Heart right ventricle (tissue), 16 donors: Measurements from ENCODE around the gene VTCN1. TPM values are rescaled to one million over a fixed set of nuclear protein-coding genes. Genes with fewer than 3 reads are reported as not detected.

ENCODE experiments used
- ATAC-seq, 8 donors: fragments of 200-7000 bp; cut with Tn5 transposase; one replicate each; pipeline ENCODE4 v1.9.1; 2020; ENCODE audit warnings: mild to moderate bottlenecking in 8 of 8, moderate library complexity in 8 of 8, moderate number of reproducible peaks in 1 of 8
- DNase-seq, 2 donors: peaks; one replicate each; pipeline ENCODE4 v3.0.0-alpha.2; 2020
- H3K27ac ChIP-seq, 10 donors: fragments of 200-600 bp; sonication (generic) in 2 of 10; one replicate each; pipeline versions ENCODE4 v1.5.0 to v1.8.0; 2020 to 2022; ENCODE audit warnings: mild to moderate bottlenecking in 3 of 10
- H3K27me3 ChIP-seq, 7 donors: fragments of 200-600 bp; one replicate each; pipeline ENCODE4 v1.8.0; 2021 to 2022; ENCODE audit warnings: mild to moderate bottlenecking in 2 of 7
- H3K36me3 ChIP-seq, 9 donors: fragments of 200-600 bp; sonication (generic) in 1 of 9; one replicate each; pipeline versions ENCODE4 v1.5.0 to v1.8.0; 2020 to 2022; ENCODE audit warnings: mild to moderate bottlenecking in 2 of 9
- H3K4me1 ChIP-seq, 9 donors: fragments of 200-600 bp; sonication (generic) in 1 of 9; one replicate each; pipeline versions ENCODE4 v1.5.0 to v1.8.0; 2020 to 2022; ENCODE audit warnings: mild to moderate bottlenecking in 4 of 9
- H3K4me3 ChIP-seq, 10 donors: fragments of 200-600 bp; sonication (generic) in 2 of 10; one replicate each; pipeline versions ENCODE4 v1.5.0 to v1.8.0; 2020 to 2022; ENCODE audit warnings: mild to moderate bottlenecking in 7 of 10, moderate library complexity in 2 of 10
- H3K9me3 ChIP-seq, 11 donors: fragments of 200-600 bp in 10 of 11; sonication (generic) in 2 of 11; one replicate each; pipeline versions ENCODE4 v1.5.0 to v1.8.0; 2013 to 2022; ENCODE audit warnings: mild to moderate bottlenecking in 2 of 11, control low read depth in 1 of 11, moderate library complexity in 1 of 11
- CTCF ChIP-seq, 9 donors: fragments of 200-600 bp; sonication (generic) in 2 of 9; IDR thresholded peaks; one replicate each; pipeline versions ENCODE4 v1.5.0 to v1.8.0; 2021 to 2022; ENCODE audit warnings: antibody characterized with exemption in 9 of 9, mild to moderate bottlenecking in 5 of 9, moderate library complexity in 1 of 9
- WGBS, 2 donors: extraction: QIAGEN DNeasy Blood & Tissue Kit; methylation state at CpG; one replicate each; pipeline ENCODE4 v1.1.7; 2013; ENCODE audit warnings: inconsistent platforms in 1 of 2; 5-methylcytosine and 5-hydroxymethylcytosine counted together
- intact Hi-C, 10 donors: fragments of 100-400 bp; cut with DNase I; formaldehyde crosslinking; loops; one replicate each; pipeline versions ENCODE4 v1.11.1 to v1.14.2; 2022
- polyA plus RNA-seq, 2 donors: library from polyadenylated mRNA; stranded (reverse); fragments of 200-250 nt; gene quantifications; one replicate each; pipeline ENCODE4 v1.2.3, GENCODE V29; 2013
- total RNA-seq, 10 donors: library from RNA; stranded (reverse); fragmentation: NEBNext Ultra II Directional in 3 of 10; extraction: Animal tissue kit (Norgen Biotek cat#: 25700) in 3 of 10; gene quantifications; one replicate each; pipeline versions ENCODE4 v1.2.1 to v1.2.4, GENCODE V29; 2021 to 2023
- donor health status: Arrhythmogenic right ventricular cardiomyopathy.
- donor health status: ischemic (EF 13 %, LVEDD 7.1; RV severe dilation, severe dysfunction).
- donor health status: healthy with polysubstance abuse.
- donor health status: DM: no; HTN: yes; CAD: no.
- donor health status: DM: no; HTN: no; CAD: no.
- donor health status: ischemic (EF 25% LVEDD 6.9; RV normal size, moderate dysfunction).
- donor health status: ischemic (EF 25% LVEDD 5.7; RV mildly dilated, moderate dysfunction).
- donor health status: healthy.
- donor health status: DM: yes; HTN: yes; CAD: no.
- donor health status: Ischemic cardiomyopathy.
- donor health status: ischemic (EF 35%, LVEDD 5.7; RV mildly dilated, moderate dysfunction).
- donor health status: nonischemic (EF 11% LVEDD 7.7; RV severe dilation, severe dysfunction).
- donor health status: DM: yes; HTN: yes; CAD: no.
- donor health status: PGD.
- donor health status: ischemic (EF 29% LVEDD 5.4; RV normal size, mild dysfunction).
- donor health status: nonischemic (EF 23%, LVEDD 6.1; RV moderate dilation, normal function).

Gene VTCN1
- total and polyA plus RNA-seq, 12 donors: 0.17 TPM; not detected in 11

DNA sequence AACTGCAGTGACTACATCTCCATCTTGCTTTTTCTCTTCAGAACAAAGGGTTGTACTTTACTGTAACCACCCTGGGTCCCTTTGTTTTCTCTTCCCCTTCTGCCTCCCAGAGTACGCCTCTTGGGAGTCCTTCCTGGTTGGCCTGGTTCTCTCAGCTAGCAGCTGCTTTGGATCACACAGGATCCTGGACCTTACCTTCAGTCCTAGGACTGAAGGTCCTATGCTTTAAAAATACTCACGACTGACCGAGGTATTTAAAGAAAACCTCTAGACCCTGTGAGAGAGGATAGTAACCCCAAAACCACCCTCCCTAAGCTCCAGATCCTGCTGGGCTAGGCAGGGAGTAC lies 94.0 kb downstream of the VTCN1 start:
- intact Hi-C loops: loop anchor here in 1 of 10 donors (5.0 kb wide), 1 partner anchor 39 kb away; no protein-coding TSS in a partner anchor

DNA sequence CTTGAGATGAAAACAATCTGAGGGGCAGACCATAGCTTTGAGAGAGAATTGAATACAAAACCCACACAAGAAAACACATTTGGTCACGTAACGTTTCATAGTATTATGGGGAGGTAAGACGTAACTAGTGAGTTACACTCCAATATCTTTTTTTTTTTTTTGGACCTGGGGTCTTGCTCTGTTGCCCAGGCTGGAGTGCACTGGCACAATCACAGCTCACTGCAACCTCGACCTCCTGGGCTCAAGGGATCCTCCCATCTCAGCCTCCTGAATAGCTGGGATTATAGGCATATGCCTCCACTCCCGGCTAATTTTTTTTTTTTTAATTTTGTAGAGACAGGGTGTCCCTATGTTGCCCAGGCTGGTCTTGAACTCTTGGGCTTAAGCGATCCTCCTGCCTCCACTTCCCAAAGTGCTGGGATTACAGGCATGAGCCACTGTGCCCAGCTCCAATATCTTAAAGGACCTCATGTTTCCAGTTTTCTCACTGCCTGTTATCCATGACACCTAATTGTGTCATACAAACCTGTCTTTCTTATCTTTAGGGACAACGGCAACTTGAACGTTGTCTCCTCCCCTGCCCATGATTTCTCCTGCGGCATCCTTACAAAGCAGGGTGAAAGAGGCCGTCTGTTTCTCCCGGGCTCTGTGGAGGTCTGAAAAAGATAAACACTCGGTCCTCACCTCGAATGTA lies 94.5 kb downstream of the VTCN1 start:
- intact Hi-C loops: loop anchor here in 1 of 10 donors (5.0 kb wide), 1 partner anchor 39 kb away; no protein-coding TSS in a partner anchor
- ATAC-seq (no peak), DNase-seq (no peak)
- Histone ChIP-seq H3K27me3 (no peaks in the 10 kb centered on the region), H3K27ac (no peak overlapping the region), H3K4me1 (peaks cover 0 to 36% (median 18%) of the 10 kb centered on the region in 9 donors), H3K4me3 (no peak overlapping the region), H3K36me3 (peaks cover 0 to 57% (median 23%) of the 10 kb centered on the region in 9 donors), H3K9me3 (no peaks in the 10 kb centered on the region)
- WGBS, 2 donors: 84 to 86% methylated on average over 13 of the region's 13 CpGs
- no peak for TF ChIP-seq CTCF (IDR thresholded peaks at IDR 0.05)

More for the DNA sequence above, 94.0 kb downstream of the VTCN1 start:
- H3K36me3 ChIP-seq: peaks cover 0 to 52% (median 23%) of the 10 kb centered on the region in 9 donors
- DNase-seq: no peak
- H3K4me1 ChIP-seq: peaks cover 0 to 36% (median 18%) of the 10 kb centered on the region in 9 donors
- WGBS, 2 donors: 68 to 72% methylated on average over 3 of the region's 3 CpGs
- H3K4me3 ChIP-seq: no peak overlapping the region
- no peak overlapping the region for H3K27ac ChIP-seq
- H3K9me3 ChIP-seq: no peaks in the 10 kb centered on the region
- no peaks in the 10 kb centered on the region for H3K27me3 ChIP-seq
- TF ChIP-seq CTCF (IDR thresholded peaks at IDR 0.05): no peak
- no peak for ATAC-seq

GRCh38 chr1:117114877-117115276 lies 95.8 kb downstream of the VTCN1 start:
- WGBS, 2 donors: 75 to 76% methylated on average over 2 of the region's 2 CpGs
- H3K4me1 ChIP-seq: peaks cover 0 to 23% (median 8%) of the 10 kb centered on the region in 9 donors
- no peak overlapping the region for H3K27ac ChIP-seq
- TF ChIP-seq CTCF (IDR thresholded peaks at IDR 0.05): no peak
- peaks cover 0 to 71% (median 26%) of the 10 kb centered on the region in 9 donors for H3K36me3 ChIP-seq
- no peak overlapping the region for H3K4me3 ChIP-seq
- no peaks in the 10 kb centered on the region for H3K27me3 ChIP-seq
- intact Hi-C loops: loop anchor here in 1 of 10 donors (5.0 kb wide), 1 partner anchor 38 kb away; no protein-coding TSS in a partner anchor
- H3K9me3 ChIP-seq: no peaks in the 10 kb centered on the region
- no peak for DNase-seq
- ATAC-seq: no peak

DNA sequence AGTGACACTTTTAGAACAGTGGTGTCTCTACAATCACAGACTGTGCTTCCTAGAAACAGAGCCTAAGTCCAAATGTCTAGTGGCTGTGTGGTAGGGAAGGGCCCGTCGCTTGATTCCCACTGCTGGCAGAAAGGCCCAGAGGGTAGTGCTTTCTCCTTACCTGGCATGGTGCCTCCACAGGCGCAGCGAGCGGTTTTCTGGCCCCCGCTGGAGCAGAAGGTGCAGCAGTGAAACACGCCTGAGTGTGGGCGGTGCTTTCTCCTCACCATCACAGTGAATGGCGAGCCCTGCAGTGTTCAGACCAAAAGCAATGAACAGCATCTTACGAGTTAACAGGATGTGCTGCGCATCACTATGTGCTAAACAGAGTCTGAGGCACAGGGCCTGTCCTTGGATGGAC lies 97.5 kb downstream of the VTCN1 start:
- H3K27ac ChIP-seq: no peak overlapping the region

More for the DNA sequence above, 97.5 kb downstream of the VTCN1 start:
- no peak for TF ChIP-seq CTCF (IDR thresholded peaks at IDR 0.05)
- intact Hi-C loops: no loop called here
- DNase-seq (no peak), ATAC-seq (peak in 1 of 8 donors; percentile 32)
- peaks cover 0 to 86% (median 28%) of the 10 kb centered on the region in 9 donors for H3K36me3 ChIP-seq
- no peaks in the 10 kb centered on the region for H3K27me3 ChIP-seq
- H3K4me1 ChIP-seq: peaks cover 0 to 18% (median 0%) of the 10 kb centered on the region in 9 donors
- no peaks in the 10 kb centered on the region for H3K9me3 ChIP-seq
- WGBS, 2 donors: 94 to 97% methylated on average over 11 of the region's 11 CpGs
- H3K4me3 ChIP-seq: no peak overlapping the region
